Stromal cell of bone marrow (primary cell): ENCODE measurements around the gene PMP22.

Experiments used
- DNase-seq: peaks from one replicate; pipeline ENCODE4 v3.0.0-alpha.2; 2012; ENCODE audit warnings: low read depth

PMP22 gene

DNA sequence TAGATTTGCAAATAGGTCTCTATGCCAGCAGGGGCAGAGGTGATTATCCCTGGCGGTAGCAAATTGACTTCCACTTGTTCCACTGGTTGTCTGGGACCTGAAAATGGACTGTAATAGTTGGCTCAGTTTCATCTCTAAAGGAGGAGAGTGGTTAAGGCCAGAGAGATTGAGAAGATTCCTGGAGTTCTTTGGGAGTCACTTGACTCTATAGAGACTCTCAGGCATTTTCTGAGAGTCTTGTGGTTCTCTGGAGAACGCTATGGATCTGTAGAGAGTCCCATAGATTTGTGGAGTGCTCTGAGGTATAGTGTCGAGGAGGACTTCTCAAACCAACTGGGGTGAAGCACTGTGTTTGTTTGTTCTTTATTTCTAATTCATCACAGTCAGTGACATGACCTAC, 8.9 kb upstream of the PMP22 start:
- DNase-seq = no peak

DNA sequence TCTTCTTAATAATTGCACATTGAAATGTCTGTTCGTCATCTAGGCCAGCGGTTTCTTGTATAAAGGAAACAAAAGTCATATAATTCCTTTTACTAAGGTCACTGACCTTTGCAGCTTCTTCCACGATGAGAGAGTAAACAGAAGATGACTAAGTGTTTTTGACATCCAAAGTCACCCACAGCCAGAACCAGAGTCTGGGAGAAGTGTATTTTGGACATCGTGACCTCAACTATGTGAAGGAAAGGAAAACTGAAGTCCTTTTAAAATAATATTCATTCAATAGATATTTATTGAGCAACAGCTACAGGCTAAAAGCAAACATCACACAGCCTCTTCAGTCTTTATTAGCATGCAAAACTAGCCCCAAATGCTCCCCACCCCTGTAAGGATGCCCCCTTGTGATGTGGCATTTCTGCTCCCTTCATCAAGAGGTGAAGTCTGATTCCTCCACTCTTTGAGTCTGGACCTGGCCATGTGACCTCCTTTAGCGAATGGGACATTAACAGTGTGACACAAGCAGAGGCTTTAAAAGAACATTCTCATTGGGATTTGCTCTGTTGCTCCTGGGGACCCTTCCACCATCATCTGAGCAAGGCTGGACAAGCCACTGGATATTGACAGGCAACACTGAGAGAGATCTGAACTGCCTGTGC, 8.1 kb upstream of the PMP22 start:
- DNase-seq = peak; percentile 91

DNA sequence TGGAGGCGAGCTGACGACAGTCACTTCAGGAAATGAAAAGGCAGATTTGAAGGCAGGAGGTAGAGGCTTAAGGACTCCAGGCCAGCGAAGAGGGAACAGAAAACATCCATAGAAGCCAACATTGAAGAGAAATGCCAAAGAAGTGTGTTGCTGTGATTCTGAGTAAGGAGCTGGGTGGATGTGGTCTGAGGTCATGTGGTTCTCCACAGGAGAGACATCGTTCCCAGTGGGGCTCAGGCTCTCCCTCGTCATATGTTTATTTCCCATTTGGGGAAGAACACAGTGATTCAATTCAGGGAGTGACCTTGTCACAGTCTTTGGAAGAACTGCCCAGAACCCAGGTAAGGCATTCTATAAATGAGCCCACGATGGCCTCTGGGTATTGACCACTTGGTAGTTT, 6.6 kb upstream of the PMP22 start:
- DNase-seq = no peak

DNA sequence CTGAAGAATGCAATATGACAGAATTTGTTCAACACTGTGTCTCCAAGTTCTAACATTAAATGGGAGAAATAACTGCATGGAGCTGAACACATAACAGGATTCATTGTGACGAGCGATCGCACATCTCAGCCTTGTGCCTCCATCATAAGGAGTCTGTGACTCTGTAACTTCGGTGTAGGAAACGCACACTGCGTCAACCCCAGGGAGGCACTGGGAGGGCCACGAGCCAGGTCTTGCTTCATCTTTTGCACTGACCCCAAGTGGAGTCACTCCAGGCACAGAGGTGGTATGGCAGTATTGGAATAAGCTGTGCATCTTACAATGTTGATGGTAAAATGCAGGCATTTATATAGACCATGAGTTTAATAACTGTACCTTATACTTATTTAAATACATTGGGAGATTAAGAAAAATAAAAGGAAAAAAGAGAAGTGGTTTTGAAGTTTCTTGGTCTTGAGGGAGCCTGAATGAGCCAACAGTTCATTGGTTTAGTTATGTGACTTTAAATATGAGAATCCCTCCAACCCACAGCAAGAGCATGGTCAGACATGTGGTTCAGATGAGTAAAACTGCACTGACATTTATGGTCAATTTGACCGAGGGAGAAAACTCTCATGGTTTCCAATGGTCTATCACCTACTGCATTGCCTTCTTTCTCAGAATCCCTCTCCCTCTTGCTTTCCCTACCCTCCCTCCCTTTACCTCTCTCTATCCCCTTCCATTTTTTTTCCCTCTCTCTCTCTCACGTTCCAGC, 5.7 kb upstream of the PMP22 start:
- DNase-seq = no peak

DNA sequence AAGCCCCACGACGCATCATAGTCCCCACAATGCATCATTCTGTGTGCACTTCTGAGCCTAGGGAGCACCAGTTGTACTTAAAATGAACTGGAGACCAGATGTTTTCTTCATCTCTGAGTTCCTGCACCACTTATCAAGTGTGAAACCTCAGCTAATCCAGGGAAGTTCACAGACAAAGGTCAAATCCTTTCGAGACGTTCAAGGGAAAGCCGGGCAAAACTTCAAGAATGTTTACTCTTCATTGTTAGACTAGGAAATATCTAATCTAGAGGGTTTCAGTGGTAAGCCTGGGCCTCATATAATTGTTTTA, 4.6 kb upstream of the PMP22 start:
- DNase-seq = no peak

DNA sequence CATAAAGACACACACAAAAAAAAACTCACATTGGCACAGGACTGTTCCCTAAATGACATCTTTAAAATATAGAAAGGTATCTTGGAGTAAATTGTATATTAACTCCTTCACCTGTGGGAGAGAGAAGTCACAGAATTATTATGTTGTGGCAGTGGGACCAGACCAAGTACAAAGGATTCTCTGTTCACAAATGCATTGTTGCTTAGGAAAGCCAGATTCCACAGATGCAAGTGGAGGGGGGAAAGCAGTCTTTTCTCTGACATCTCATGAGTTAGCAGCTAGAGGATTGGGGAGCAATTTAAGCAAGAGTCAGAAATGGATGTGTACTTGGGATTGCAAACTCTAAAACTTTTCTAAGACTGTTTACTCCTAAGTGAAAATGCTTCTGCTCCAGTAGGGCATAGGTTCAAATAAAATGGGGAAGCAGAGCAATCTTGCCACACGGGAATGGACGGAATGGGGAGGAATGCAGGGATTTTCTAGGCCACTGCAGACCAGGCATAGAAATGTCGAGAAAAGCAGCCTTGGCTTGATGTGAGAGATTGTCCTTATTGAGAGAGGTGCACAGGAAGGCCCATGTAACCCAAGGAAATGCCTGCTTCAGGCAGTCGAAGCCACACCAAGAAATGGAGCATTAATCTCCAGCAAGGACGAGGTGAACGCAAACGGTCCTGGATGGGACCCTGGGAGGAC, 4.1 kb upstream of the PMP22 start:
- DNase-seq = no peak

DNA sequence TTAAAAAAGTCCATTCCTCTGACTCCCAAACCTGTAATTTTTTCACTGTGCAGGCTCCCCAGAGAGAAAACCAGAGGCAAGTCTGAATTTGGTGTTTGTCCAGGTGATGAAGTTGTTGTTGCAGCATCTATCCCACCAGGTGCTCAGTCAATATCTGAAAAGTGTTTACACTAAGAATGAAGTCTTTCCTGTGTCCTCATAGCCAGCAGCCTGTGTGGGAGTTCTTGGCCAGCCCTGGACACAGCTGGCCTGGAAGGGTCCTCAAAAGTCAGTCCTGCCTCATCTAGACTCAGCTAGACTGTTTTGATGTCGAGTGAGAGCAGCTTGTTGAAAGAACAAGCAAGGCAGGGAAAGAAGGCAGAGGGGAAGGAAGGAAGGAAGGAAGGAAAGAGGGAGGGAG, 3.3 kb upstream of the PMP22 start:
- no peak for DNase-seq

DNA sequence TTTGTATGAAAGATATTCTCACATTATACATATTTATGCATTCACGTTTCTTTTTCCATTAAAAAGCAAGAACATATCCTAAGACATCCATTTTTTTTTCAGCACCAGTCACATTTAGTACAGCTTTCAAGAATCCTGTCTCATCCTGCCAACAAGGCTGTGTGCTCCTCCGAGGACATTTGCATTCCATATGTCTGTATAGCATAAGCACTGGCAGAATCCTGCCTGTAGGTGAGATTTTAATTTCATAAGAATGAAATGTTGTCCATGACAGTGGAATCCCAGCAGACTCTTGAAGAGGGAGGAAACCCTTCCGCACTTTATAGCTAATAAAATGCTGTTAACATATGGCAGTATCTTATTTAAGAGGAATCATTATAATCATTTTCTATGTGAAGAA, 2.9 kb upstream of the PMP22 start:
- DNase-seq = no peak

DNA sequence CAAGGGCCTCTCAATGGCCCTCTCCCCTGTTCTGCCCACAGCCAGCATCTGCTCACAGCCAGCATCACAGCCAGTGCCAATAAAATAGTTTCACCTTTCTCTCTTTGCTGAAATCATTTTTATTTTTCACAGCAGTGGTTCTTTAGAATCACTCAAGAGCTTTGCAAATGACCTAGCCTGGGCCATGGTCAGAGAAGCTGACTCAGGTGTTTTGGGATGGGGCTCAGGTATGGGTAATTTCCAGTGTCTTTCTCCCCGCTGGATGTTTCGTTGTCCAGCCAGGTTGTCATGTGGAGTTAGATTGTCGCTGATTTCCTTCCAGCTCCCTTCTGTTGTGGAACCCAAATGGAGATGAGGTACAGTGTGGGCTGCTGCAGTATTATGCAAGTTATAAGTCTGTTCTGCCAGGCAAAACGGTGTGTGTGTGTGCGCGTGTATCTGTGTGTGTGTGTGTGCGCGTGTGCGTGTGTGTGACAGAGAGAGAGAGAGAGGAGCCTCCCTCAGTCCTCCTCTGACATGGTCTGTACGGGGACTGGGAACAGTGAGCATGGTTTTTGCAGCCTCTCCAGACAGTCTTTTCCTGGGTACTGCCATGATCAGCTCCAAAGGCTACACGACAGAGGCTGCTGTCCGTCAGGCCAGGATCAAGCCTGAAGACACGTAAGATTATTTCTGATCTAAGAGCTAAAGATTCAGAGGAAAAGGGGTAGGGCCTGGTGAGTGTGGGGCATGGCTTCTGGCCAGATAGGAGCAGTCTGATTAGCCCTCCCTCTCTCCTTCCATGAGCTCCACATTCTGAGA, 1.4 kb upstream of the PMP22 start:
- no peak for DNase-seq

DNA sequence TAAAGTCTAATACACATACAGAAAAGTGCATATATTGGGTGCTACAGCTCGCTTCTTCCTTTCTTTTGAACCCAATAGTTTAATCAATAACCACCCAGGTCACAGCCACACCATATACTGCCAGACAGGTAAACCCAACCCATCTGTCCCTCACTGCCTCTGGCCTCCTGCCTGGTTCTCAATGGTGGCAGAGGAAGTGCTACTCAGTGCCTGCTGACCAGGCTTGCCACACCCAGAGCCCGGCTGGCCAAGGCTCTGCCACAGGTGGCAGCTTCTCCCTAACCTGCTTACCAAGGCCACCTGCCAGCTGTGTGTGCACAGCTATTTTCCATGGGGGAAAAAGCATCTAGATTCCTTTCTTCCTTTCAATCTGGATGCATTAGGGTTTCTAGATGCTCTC, 584 bp downstream of the PMP22 start:
- DNase-seq = no peak

DNA sequence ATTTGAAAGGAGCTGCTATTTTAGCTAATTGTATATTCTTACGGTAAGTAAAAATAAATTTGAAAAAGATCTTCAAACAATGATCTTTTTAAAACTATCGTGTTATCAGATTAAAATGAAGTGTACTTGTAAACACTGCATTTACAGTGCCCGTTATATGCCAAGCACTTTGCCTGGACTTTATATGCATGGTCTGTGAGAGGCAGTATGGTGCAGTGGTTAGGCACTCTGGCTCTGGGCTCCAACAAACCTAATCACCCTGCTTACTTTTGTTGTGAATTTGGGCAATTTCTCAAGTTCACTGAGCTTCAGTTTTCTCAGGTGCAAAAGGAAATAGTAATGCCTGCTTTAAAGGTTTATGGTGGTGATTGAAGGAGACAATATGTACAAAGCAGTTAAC, 1.4 kb downstream of the PMP22 start:
- no peak for DNase-seq

DNA sequence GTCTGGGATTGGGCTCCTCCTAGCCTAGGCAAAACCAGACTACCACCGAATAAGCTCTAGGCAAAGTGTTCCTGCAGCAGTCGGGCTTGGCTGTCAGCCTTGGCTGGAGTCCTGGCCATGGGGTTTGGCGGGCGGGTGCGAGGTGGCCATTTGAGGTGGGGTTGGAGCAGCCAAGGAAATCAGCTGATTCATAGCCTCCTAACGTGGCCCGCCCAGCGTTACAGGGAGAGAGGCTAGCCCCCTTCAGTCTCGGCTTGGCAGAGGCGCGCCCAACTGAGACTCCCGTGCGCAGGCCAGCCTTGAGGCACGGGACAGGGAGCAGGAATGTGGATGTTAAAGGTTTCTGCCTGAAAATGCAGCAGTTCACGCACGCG, 1.9 kb downstream of the PMP22 start:
- peak; percentile 89 for DNase-seq

DNA sequence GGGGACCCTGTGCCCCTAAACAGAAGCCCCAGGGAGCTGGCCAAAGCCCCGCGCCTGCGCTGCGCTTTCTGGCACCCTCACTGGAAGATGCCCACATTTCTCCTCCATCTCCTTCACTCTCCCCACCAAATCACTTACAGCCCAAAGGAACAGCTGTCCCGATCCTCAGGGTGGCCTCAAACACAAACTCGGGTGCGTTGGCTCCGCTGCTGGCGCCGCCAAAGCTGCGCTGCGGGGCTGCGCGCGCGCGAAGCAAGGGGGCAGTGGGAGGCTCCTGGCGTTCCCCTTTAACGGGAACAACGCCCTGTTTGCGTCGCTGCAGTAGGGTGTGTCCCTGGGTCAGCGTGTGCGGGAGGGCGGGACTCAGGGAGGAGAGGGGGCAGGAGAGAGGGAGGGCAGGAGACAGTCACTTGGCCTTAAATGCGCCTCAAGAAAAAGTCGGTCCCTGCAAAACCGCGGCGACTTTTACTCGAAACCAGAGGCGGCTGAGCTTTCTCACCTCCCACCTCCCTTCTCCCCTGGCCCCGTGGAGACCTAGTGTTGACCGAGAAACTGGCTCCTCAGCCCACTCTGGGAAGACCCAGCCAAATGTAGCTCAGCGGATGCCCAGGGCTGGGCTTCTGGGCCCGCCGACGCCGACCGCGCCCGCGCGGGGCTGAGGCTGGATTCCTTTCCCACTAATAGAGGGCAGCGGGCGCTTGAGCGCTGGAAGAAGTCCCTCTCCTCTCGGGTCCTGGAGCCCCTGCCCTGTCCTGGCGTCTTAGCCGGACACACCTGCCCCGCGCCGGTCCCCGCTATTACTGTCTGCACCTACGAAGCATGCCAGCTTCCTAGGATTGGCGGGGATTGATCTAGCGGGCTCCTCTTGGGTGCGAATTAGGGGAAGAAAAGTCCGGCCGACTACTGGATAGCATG, 2.6 kb downstream of the PMP22 start:
- peak; percentile 92 for DNase-seq

DNA sequence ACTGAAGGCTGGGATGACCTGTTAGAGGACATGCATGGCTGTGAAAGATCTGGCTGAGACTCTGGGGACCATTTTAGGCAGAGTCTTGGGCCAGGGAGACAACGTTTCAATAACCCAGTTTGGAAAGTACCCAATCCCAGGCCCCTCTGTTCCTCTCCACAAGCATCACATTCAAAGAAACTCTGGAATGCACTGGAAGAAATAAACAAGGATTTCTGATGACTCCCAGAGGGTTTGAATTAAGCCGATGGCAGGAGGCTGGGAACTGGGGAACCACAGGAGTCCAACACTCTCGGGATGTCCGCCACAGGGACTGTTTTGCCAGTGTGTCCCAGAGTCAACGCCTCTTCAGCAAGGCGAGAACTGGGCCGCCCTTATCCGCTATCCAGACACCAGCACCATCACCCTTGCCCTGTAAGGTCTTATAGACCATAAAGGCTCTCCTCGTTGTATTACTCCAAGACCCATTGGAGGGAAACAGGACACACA, 3.3 kb downstream of the PMP22 start:
- no peak for DNase-seq

DNA sequence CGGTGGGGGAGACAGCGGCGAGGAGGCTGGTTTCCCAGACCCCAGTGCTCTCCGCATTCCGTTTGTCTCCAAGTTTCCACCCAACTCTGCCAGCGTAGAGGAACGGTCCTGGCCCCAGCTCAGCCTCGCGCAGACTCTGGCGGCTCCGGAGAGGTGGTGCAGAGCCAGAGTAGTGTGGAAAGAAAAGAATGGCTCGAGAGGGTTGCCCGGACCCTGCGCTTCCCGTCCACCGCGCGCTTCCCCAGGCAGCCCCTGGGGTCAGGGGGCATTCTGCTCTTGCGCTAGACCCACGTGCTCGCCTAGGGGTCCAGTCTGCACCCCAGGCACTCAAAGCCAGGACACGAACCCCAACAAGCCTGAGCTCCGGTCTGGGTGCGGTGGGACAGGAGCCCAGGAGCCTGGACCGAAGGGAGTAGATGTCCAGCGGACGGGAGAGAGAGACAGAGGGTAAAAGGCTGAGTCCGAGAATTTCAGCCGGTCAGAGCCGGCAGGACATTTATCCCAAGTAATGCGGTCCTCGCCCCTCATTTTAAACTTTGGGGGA, 3.8 kb downstream of the PMP22 start:
- DNase-seq = no peak

DNA sequence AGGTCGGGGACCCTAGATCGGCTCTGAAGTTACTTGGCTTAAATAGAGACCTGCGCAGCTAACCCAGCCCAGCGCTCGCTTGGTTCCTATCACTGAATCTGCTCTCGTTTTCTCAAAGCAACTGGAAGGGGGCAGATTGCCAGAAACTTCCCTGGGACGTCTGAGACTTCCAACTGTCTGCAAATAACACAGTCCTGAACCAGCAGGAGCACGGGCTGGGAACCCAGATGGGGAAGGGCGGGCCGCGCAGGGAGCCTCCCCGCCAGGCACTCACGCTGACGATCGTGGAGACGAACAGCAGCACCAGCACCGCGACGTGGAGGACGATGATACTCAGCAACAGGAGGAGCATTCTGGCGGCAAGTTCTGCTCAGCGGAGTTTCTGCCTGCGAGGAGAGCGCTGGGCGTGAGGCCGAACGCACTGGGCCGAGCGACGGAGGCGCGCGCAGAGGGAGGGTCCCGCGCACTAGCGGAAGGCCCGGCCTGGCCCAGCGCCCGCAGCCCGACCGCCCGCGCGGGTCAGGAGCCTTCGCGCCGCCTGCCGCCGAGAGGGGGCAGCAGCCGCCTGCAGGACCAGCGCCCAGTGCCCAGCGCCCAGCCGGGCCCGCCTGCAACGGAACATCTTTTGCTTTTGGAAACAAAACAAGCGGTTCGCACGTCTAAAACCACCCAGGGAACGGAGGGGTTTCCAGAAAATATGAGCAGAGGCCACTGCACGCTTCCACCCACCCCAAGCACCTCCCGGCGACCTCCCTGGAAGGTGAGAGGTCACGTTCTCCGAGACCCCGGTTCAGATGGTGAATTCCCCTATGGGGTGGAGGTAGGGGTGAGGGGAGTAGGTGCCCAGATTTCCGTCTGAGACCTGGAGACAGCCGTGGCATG, 4.5 kb downstream of the PMP22 start:
- peak; percentile 63 for DNase-seq

DNA sequence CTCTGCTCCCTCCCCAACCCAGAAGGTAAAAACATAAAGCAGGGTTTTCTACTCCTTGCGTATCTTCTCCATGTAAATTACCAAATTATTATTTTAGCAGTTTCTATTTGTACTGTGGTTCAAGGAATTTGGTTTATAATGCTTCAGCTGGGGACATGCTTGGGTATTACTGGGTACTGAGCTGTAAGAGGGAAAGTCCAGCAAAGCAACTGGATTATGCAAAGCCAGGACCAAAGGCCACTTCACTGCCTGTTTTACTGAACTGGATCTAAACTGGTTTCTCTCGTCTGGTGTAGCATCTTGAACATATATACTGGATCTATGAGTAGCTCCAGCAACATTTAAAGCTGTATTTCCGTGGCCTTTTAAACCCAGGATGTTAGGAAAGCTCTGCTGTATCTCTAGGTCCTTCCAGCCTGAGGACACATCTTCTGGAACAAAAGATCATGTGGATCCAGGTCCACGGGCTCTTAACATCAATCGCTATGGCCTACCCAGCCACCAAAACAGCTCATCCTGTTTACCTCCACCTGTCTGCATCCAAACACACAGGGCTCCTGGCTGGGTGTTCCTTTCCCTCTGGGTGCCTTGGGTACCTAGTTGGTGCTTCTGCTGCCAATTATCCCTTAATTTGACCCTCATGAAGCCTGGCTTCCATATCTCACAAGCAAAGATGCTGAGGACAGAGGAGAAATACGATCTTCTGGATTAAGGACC, 7.2 kb downstream of the PMP22 start:
- no peak for DNase-seq

DNA sequence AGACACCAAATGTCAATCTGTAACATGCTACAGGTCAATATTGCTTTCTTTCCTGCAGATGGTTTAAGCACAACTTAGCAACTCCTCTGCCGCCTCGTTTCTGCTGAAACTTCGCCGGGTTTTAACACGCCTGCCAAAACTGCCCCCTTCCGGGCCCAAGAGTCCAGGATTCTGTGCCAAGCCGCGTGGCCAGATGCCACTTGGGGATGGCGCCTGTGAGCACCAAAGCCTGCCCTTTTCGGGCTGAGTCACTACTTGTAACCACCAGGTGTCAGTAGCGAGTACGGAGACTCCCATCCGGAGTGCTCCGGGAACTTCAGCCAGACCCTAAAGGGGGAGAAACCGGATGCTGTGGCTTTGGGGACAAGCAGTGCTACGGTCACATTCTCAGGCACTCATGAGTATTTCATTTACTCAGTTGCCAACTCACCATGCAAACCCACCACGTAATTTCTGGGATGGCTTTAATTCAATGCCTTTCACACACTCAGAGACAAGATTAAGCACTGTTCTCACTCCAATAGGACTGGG, 7.8 kb downstream of the PMP22 start:
- peak; percentile 73 for DNase-seq

DNA sequence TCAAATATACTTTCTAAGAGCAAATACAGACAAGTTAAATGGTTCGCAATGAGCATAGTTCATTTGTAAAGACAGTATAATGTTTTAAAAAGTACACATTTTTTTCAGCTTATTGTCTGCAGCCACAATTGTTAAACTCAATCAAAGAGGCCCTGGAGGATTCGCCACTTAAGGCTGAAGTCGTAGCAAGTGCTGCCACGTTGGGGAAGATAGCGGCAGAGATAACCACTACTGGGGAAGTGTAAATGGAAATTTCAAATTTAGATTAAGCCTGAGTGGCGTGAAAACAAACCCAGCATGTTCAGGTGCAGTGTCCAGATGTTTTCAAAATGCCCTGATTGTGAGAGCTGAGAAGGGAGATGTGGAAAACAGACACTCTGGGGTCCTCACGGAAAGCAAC, 8.4 kb downstream of the PMP22 start:
- no peak for DNase-seq
